Left lung (tissue), 10 donors: Measurements from ENCODE around the gene STAB2. TPM values are rescaled to one million over a fixed set of nuclear protein-coding genes. Genes with fewer than 3 reads are reported as not detected.

Experiments used
- ATAC-seq: fragments of 200-7000 bp; cut with Tn5 transposase; one replicate; pipeline ENCODE4 v1.9.1; 2020; ENCODE audit warnings: moderate library complexity
- DNase-seq, 4 donors: peaks; one replicate each; pipeline ENCODE4 v3.0.0-alpha.2; 2013 to 2020
- H3K27ac ChIP-seq, 2 donors: fragments of 200-600 bp; sonication (generic) in 1 of 2; one replicate each; pipeline versions ENCODE4 v1.5.0 to v1.8.0; 2020 to 2021
- H3K27me3 ChIP-seq, 2 donors: fragments of 200-600 bp; sonication (generic) in 1 of 2; one replicate each; pipeline versions ENCODE4 v1.5.0 to v1.8.0; 2020 to 2021
- H3K36me3 ChIP-seq, 2 donors: fragments of 200-600 bp; sonication (generic) in 1 of 2; one replicate each; pipeline versions ENCODE4 v1.5.0 to v1.8.0; 2020 to 2021
- H3K4me1 ChIP-seq, 2 donors: fragments of 200-600 bp; one replicate each; pipeline ENCODE4 v1.8.0; 2021
- H3K4me3 ChIP-seq, 2 donors: fragments of 200-600 bp; sonication (generic) in 1 of 2; one replicate each; pipeline versions ENCODE4 v1.5.0 to v1.8.0; 2020 to 2021; ENCODE audit warnings: mild to moderate bottlenecking in 1 of 2
- H3K9me3 ChIP-seq, 2 donors: fragments of 200-600 bp; sonication (generic) in 1 of 2; one replicate each; pipeline versions ENCODE4 v1.5.0 to v1.8.0; 2020 to 2021
- intact Hi-C, 2 donors: fragments of 100-400 bp; cut with DNase I; formaldehyde crosslinking; loops; one replicate each; pipeline versions ENCODE4 v1.11.2 to v1.14.2; 2022
- polyA plus RNA-seq, 6 donors: library from polyadenylated mRNA; unstranded; fragments of 120-200 nt; gene quantifications; one replicate each; pipeline ENCODE4 v1.2.1, GENCODE V29; 2013; ENCODE audit not compliant: insufficient read length in 6 of 6
- total RNA-seq, 2 donors: library from RNA; stranded (reverse); fragmentation: NEBNext Ultra II Directional; extraction: Animal tissue kit (Norgen Biotek cat#: 25700); gene quantifications; one replicate each; pipeline ENCODE4 v1.2.1, GENCODE V29; 2021
- TF ChIP-seq, protein P1 (sequence below), 2 donors: fragments of 200-600 bp; sonication (generic) in 1 of 2; IDR thresholded peaks; one replicate each; pipeline versions ENCODE4 v1.5.0 to v1.8.0; 2021; ENCODE audit warnings: antibody characterized with exemption in 2 of 2
- donor health status: DM: no; HTN: yes; CAD: no.
- donor health status: DM: no; HTN: no; CAD: no.

Gene STAB2
- total and polyA plus RNA-seq, 8 donors: 1.3 to 41.9 (median 31.5) TPM

DNA sequence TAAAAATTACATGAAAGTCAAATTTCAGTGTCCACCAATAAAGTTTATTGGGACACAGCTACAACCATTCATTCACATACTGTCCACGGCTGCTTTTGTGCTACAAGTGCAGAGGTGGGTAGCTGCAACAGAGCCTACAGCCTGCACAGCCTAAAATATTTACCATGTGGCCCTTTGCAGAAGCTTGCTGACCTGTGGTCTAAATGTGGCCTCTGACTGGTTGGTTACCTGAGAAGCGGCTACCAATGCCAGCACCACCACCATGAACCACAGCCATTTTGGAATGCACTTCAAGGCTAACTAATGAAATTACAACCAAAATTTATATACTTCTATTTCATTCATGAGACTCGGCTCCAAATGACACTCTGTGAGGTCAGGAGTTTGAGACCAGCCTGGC, 195.3 kb downstream of the STAB2 start:
- Histone ChIP-seq H3K27ac (no peak overlapping the region), H3K4me1 (no peaks in the 10 kb centered on the region), H3K4me3 (no peak overlapping the region), H3K27me3 (no peaks in the 10 kb centered on the region), H3K9me3 (no peaks in the 10 kb centered on the region), H3K36me3 (peaks cover 0 to 79% of the 10 kb centered on the region in 2 donors)
- intact Hi-C loops: no loop called here
- TF ChIP-seq, protein P1, sequence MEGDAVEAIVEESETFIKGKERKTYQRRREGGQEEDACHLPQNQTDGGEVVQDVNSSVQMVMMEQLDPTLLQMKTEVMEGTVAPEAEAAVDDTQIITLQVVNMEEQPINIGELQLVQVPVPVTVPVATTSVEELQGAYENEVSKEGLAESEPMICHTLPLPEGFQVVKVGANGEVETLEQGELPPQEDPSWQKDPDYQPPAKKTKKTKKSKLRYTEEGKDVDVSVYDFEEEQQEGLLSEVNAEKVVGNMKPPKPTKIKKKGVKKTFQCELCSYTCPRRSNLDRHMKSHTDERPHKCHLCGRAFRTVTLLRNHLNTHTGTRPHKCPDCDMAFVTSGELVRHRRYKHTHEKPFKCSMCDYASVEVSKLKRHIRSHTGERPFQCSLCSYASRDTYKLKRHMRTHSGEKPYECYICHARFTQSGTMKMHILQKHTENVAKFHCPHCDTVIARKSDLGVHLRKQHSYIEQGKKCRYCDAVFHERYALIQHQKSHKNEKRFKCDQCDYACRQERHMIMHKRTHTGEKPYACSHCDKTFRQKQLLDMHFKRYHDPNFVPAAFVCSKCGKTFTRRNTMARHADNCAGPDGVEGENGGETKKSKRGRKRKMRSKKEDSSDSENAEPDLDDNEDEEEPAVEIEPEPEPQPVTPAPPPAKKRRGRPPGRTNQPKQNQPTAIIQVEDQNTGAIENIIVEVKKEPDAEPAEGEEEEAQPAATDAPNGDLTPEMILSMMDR (IDR thresholded peaks at IDR 0.05): no peak
- ATAC-seq: no peak
- no peak for DNase-seq

DNA sequence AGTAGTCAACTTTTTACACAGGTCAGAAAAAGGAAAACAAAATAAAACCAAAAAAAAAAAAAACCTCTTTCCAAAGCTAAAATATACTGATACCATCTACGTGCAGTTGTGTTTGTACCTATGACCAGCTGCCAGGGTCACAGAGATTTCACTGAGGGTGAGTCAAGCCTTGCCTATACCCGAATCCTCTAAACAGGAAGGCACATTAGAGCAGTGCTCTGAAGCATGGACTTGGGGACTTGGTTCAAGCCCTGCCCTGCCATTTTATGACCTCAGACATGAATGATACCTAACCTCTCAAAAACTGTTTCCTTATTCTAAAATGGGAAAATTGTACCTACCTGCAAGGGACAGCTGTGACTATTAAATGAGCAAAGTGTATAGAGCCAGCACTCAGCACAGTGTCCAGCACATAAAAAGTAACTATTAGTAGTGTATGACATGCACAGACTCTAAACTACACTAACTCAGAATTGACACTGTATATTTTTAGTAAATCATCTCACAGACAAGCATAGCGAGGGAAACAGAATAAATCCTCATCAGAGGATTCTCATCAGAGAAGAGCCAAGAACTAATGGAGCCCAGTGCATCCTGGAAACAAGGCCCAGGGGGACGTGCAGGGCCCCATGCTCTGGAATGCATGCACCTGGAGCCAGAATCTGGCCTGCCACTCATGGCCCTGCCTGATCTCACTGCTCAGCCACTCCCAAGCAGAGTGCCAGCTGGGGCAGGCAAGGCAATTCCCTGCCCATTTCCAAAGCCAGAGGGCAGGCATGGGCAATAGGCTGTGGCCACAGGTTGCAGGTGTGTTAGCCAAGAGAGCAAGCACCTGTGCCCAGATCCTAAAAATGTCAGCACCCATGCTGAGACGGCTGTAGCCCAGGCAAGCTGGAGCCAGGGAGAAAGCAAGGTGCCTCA, 196.9 kb downstream of the STAB2 start:
- intact Hi-C loops: no loop called here
- ATAC-seq: peak; percentile 87
- Histone ChIP-seq H3K27me3 (no peaks in the 10 kb centered on the region), H3K27ac (no peak overlapping the region), H3K9me3 (no peaks in the 10 kb centered on the region), H3K4me1 (no peaks in the 10 kb centered on the region), H3K4me3 (no peak overlapping the region), H3K36me3 (peaks cover 0 to 64% of the 10 kb centered on the region in 2 donors)
- TF ChIP-seq, protein P1 (IDR thresholded peaks at IDR 0.05): no peak
- DNase-seq: no peak

DNA sequence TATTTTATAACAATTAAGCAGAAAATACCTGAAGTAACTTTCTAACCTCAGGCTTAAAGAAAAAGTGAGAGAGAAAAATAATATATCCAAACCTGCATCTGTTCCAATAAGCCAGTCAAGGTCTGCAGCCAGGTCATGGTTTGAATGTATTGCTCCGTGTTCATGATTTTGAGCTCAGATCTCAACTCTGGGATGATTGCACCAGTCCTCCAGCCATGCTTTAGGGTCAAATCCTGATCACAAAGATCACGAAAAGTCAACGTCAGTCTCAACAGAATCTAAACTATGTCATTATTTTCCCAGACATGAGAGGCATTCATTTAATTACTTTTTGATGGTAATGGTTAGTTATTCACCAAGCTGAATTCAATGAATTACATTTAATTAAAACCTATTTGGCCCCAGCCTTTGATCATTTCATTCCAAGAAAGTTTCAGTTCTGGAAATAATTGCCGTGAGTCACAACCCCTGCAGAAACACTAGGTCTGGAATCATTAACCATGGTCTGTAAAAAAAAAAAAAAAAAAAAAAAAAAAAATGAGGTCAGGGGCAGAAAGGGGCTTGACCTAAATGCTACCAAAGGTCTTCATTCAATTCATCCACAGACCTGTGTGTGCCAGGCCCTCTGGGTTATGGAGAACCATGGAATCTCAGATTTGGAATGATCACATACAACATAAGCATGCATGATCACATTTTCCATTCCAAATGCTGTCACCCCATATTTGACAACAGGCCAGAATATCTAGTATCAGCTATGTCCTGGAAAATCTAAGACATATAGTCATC, 198.4 kb downstream of the STAB2 start:
- DNase-seq: no peak
- no peaks in the 10 kb centered on the region for H3K4me1 ChIP-seq
- no peak overlapping the region for H3K4me3 ChIP-seq
- peaks cover 0 to 50% of the 10 kb centered on the region in 2 donors for H3K36me3 ChIP-seq
- intact Hi-C loops: no loop called here
- no peaks in the 10 kb centered on the region for H3K27me3 ChIP-seq
- no peak for ATAC-seq
- H3K9me3 ChIP-seq: no peaks in the 10 kb centered on the region
- TF ChIP-seq, protein P1 (IDR thresholded peaks at IDR 0.05): no peak
- no peak overlapping the region for H3K27ac ChIP-seq

DNA sequence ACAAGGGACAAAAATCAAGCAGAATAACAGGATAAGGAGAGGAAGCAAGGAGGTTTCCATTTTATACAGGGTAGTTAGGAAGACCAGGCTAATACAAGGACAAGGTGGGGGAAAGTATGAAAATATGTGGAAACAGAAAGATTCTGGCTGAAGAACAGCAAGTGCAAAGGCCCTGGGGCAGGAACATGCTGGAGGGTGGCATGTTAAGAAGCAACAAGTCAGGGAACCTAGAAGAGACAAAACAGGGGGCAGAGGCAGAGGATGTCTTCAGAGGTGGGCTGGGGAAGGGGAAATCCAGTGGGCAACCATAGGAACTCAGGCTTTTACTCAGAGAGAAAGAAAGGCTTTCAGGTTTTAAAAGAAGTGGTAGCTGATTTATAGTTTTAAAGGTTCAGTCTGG, 199.1 kb downstream of the STAB2 start:
- H3K9me3 ChIP-seq: no peaks in the 10 kb centered on the region
- H3K4me3 ChIP-seq: no peak overlapping the region
- DNase-seq (no peak), ATAC-seq (no peak)
- no peaks in the 10 kb centered on the region for H3K4me1 ChIP-seq
- TF ChIP-seq, protein P1 (IDR thresholded peaks at IDR 0.05): no peak
- no peaks in the 10 kb centered on the region for H3K27me3 ChIP-seq
- intact Hi-C loops: no loop called here
- H3K27ac ChIP-seq: no peak overlapping the region
- H3K36me3 ChIP-seq: peaks cover 0 to 44% of the 10 kb centered on the region in 2 donors

DNA sequence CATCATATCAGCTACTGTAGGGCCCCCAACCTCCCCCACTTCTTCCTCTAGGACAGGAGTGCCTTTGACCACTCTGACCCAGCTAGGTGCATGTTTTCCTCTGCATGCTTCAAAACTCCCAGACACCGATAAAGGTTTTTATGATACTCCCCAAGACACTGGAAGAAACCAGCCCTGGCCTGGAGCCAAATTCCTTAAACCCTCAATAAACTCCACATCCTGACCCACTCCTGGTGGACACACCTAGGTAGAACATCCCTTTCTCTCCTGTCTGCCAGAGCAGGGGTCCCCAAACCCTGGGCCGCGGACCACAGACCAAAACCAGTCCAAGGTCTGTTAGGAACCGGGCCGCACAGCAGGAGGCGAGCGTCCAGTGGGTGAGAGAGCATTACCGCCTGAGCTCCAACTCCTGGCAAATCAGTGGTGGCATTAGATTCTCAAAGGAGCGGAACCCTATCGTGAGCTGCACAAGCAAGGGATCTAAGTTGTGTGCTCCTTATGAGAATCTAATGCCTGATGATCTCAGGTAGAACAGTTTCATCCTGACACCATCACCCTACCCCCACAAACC, 204.4 kb downstream of the STAB2 start:
- Histone ChIP-seq H3K36me3 (peaks cover 0 to 37% of the 10 kb centered on the region in 2 donors), H3K4me1 (no peaks in the 10 kb centered on the region), H3K27ac (no peak overlapping the region), H3K9me3 (no peaks in the 10 kb centered on the region), H3K27me3 (no peaks in the 10 kb centered on the region), H3K4me3 (no peak overlapping the region)
- no peak for ATAC-seq
- DNase-seq: no peak
- TF ChIP-seq, protein P1 (IDR thresholded peaks at IDR 0.05): no peak
- intact Hi-C loops: no loop called here
